ENCODE data around the gene SCARB1. TPM values are rescaled to one million over a fixed set of nuclear protein-coding genes. Genes with fewer than 3 reads are reported as not detected.
A peak's percentile ranks its signal among the peaks of the same experiment; 100 is the strongest.

The SCARB1 gene
- total and polyA plus RNA-seq, 2 donors, result 7.8 to 39.6 TPM

- 91% methylated on average over 21 of the region's 21 CpGs for WGBS
- DNase-seq (ENCODE audit: extremely low spot score), result no peak
- Histone ChIP-seq H3K4me1 (ENCODE audit: insufficient read depth) (no peaks in the 10 kb centered on the region), H3K27ac (ENCODE audit: low read depth) (no peak overlapping the region), H3K36me3 (ENCODE audit: insufficient read depth) (no peaks in the 10 kb centered on the region), H3K4me3 (ENCODE audit: low read depth, low read length) (no peak overlapping the region)
Observed at GRCh38 chr12:124790650-124791400, 72.8 kb downstream of the SCARB1 start.

- Histone ChIP-seq H3K27ac (ENCODE audit: low read depth) (no peak overlapping the region), H3K36me3 (ENCODE audit: insufficient read depth) (no peaks in the 10 kb centered on the region), H3K4me1 (ENCODE audit: insufficient read depth) (no peaks in the 10 kb centered on the region), H3K4me3 (ENCODE audit: low read depth, low read length) (no peak overlapping the region)
- no peak for DNase-seq (ENCODE audit: extremely low spot score)
- 92% methylated on average over 13 of the region's 13 CpGs for WGBS
Observed at GRCh38 chr12:124788936-124789555, 74.6 kb downstream of the SCARB1 start.

- Histone ChIP-seq H3K36me3 (ENCODE audit: insufficient read depth) (no peaks in the 10 kb centered on the region), H3K27ac (ENCODE audit: low read depth) (no peak overlapping the region), H3K4me1 (ENCODE audit: insufficient read depth) (no peaks in the 10 kb centered on the region), H3K4me3 (ENCODE audit: low read depth, low read length) (peak overlapping the region; percentile 25)
- peak; percentile 92 for DNase-seq (ENCODE audit: extremely low spot score)
- 60% methylated on average over 31 of the region's 31 CpGs for WGBS
Observed at GRCh38 chr12:124786061-124786964, 77.4 kb downstream of the SCARB1 start.

GRCh38 chr12:124784871-124785572, 78.6 kb downstream of the SCARB1 start:
- H3K4me3 ChIP-seq (ENCODE audit: low read depth, low read length), result no peak overlapping the region
- DNase-seq (ENCODE audit: extremely low spot score), result no peak
- WGBS, result 77% methylated on average over 11 of the region's 11 CpGs
- H3K27ac ChIP-seq (ENCODE audit: low read depth), result no peak overlapping the region
- H3K36me3 ChIP-seq (ENCODE audit: insufficient read depth), result no peaks in the 10 kb centered on the region
- no peaks in the 10 kb centered on the region for H3K4me1 ChIP-seq (ENCODE audit: insufficient read depth)

- no peak for DNase-seq (ENCODE audit: extremely low spot score)
- no peak overlapping the region for H3K4me3 ChIP-seq (ENCODE audit: low read depth, low read length)
- H3K36me3 ChIP-seq (ENCODE audit: insufficient read depth), result no peaks in the 10 kb centered on the region
- 92% methylated on average over 5 of the region's 5 CpGs for WGBS
- no peak overlapping the region for H3K27ac ChIP-seq (ENCODE audit: low read depth)
- no peaks in the 10 kb centered on the region for H3K4me1 ChIP-seq (ENCODE audit: insufficient read depth)
Observed at GRCh38 chr12:124783087-124783486, 80.6 kb downstream of the SCARB1 start.

GRCh38 chr12:124782132-124782531, 81.5 kb downstream of the SCARB1 start:
- DNase-seq (ENCODE audit: extremely low spot score), result no peak

GRCh38 chr12:124780752-124781685, 82.6 kb downstream of the SCARB1 start:
- WGBS, result 91% methylated on average over 16 of the region's 16 CpGs
- Histone ChIP-seq H3K27ac (ENCODE audit: low read depth) (no peak overlapping the region), H3K4me1 (ENCODE audit: insufficient read depth) (no peaks in the 10 kb centered on the region), H3K36me3 (ENCODE audit: insufficient read depth) (no peaks in the 10 kb centered on the region), H3K4me3 (ENCODE audit: low read depth, low read length) (no peak overlapping the region)
- no peak for DNase-seq (ENCODE audit: extremely low spot score)

More at GRCh38 chr12:124782132-124782531, 81.5 kb downstream of the SCARB1 start:
- Histone ChIP-seq H3K36me3 (ENCODE audit: insufficient read depth) (no peaks in the 10 kb centered on the region), H3K4me1 (ENCODE audit: insufficient read depth) (no peaks in the 10 kb centered on the region), H3K27ac (ENCODE audit: low read depth) (no peak overlapping the region), H3K4me3 (ENCODE audit: low read depth, low read length) (no peak overlapping the region)
- 95% methylated on average over 2 of the region's 2 CpGs for WGBS

- no peak for DNase-seq (ENCODE audit: extremely low spot score)
- H3K4me1 ChIP-seq (ENCODE audit: insufficient read depth), result no peaks in the 10 kb centered on the region
- H3K4me3 ChIP-seq (ENCODE audit: low read depth, low read length), result no peak overlapping the region
- no peaks in the 10 kb centered on the region for H3K36me3 ChIP-seq (ENCODE audit: insufficient read depth)
- 98% methylated on average over 3 of the region's 3 CpGs for WGBS
- H3K27ac ChIP-seq (ENCODE audit: low read depth), result no peak overlapping the region
Observed at GRCh38 chr12:124780336-124780735, 83.3 kb downstream of the SCARB1 start.

- Histone ChIP-seq H3K4me3 (ENCODE audit: low read depth, low read length) (no peak overlapping the region), H3K4me1 (ENCODE audit: insufficient read depth) (no peaks in the 10 kb centered on the region), H3K27ac (ENCODE audit: low read depth) (no peak overlapping the region), H3K36me3 (ENCODE audit: insufficient read depth) (no peaks in the 10 kb centered on the region)
- 88% methylated on average over 27 of the region's 27 CpGs for WGBS
- DNase-seq (ENCODE audit: extremely low spot score), result no peak
Observed at GRCh38 chr12:124779161-124780141, 84.2 kb downstream of the SCARB1 start.

GRCh38 chr12:124778411-124778810, 85.3 kb downstream of the SCARB1 start:
- 84% methylated on average over 12 of the region's 12 CpGs for WGBS
- no peak for DNase-seq (ENCODE audit: extremely low spot score)
- Histone ChIP-seq H3K4me3 (ENCODE audit: low read depth, low read length) (no peak overlapping the region), H3K27ac (ENCODE audit: low read depth) (no peak overlapping the region), H3K4me1 (ENCODE audit: insufficient read depth) (no peaks in the 10 kb centered on the region), H3K36me3 (ENCODE audit: insufficient read depth) (no peaks in the 10 kb centered on the region)

GRCh38 chr12:124777399-124778372, 86.0 kb downstream of the SCARB1 start:
- Histone ChIP-seq H3K36me3 (ENCODE audit: insufficient read depth) (no peaks in the 10 kb centered on the region), H3K27ac (ENCODE audit: low read depth) (no peak overlapping the region), H3K4me3 (ENCODE audit: low read depth, low read length) (no peak overlapping the region), H3K4me1 (ENCODE audit: insufficient read depth) (no peaks in the 10 kb centered on the region)
- no peak for DNase-seq (ENCODE audit: extremely low spot score)
- 87% methylated on average over 31 of the region's 31 CpGs for WGBS
